Measurements from ENCODE around the gene PRR12. TPM values are rescaled to one million over a fixed set of nuclear protein-coding genes. Genes with fewer than 3 reads are reported as not detected.

The PRR12 gene
- total RNA-seq, 4 donors from 2014 or later = 13.5 to 39.6 (median 28.1) TPM

DNA sequence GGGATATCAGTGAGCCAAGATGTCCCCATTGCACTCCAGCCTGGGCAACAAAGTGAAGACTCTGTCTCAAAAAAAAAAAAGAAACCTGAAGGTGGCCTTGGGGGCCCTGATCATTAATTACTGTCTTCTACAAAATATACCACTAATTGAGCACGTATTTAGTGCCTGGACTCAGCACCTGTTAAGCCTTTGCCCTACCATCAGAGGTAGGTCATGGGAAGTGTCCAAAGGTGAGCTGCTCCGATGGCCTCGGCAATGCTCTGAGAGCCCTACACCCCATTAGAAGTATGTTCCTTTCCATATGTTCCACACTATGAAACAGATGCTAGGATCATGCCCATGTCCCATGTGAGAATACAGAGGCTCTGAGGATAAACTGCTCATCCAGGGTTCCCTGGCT lies 31.5 kb upstream of the PRR12 start:
- Histone ChIP-seq H3K4me1 (peaks cover 3 to 85% (median 23%) of the 10 kb centered on the region in 4 donors), H3K27ac (peak overlapping the region; percentile 72 to 95 (median 79)), H3K9me3 (no peaks in the 10 kb centered on the region), H3K27me3 (no peaks in the 10 kb centered on the region), H3K4me3 (peak overlapping the region in 2 of 4 donors; percentile 2 to 27), H3K36me3 (peaks cover 0 to 41% (median 0%) of the 10 kb centered on the region in 3 donors)
- no peak for TF ChIP-seq POLR2A (IDR thresholded peaks at IDR 0.05)
- TF ChIP-seq CTCF (IDR thresholded peaks at IDR 0.05) = no peak
- no peak for DNase-seq

- H3K4me1 ChIP-seq = peaks cover 3 to 85% (median 20%) of the 10 kb centered on the region in 4 donors
- no peak for DNase-seq
Observed at GRCh38 chr19:49559928-49560327, 31.1 kb upstream of the PRR12 start.

GRCh38 chr19:49560358-49560900 lies 30.6 kb upstream of the PRR12 start:
- Histone ChIP-seq H3K4me3 (peak overlapping the region in 3 of 4 donors; percentile 2 to 27 (median 13)), H3K27ac (peak overlapping the region; percentile 72 to 95 (median 79)), H3K36me3 (peaks cover 0 to 39% (median 0%) of the 10 kb centered on the region in 3 donors), H3K9me3 (no peaks in the 10 kb centered on the region), H3K27me3 (no peaks in the 10 kb centered on the region), H3K4me1 (peaks cover 3 to 85% (median 20%) of the 10 kb centered on the region in 4 donors)
- peak; percentile 55 to 75 (median 63) for DNase-seq
- TF ChIP-seq CTCF (IDR thresholded peaks at IDR 0.05) = no peak
- TF ChIP-seq POLR2A (IDR thresholded peaks at IDR 0.05) = no peak

More at GRCh38 chr19:49559928-49560327, 31.1 kb upstream of the PRR12 start:
- peak overlapping the region in 3 of 4 donors; percentile 2 to 27 (median 13) for H3K4me3 ChIP-seq
- TF ChIP-seq CTCF (IDR thresholded peaks at IDR 0.05) (no peak), POLR2A (IDR thresholded peaks at IDR 0.05) (no peak)
- peak overlapping the region; percentile 72 to 95 (median 79) for H3K27ac ChIP-seq
- H3K9me3 ChIP-seq = no peaks in the 10 kb centered on the region
- peaks cover 0 to 41% (median 0%) of the 10 kb centered on the region in 3 donors for H3K36me3 ChIP-seq
- H3K27me3 ChIP-seq = no peaks in the 10 kb centered on the region

- Histone ChIP-seq H3K4me1 (peaks cover 10 to 86% (median 23%) of the 10 kb centered on the region in 4 donors), H3K4me3 (no peak overlapping the region), H3K9me3 (no peaks in the 10 kb centered on the region), H3K36me3 (peaks cover 0 to under 1% (median 0%) of the 10 kb centered on the region in 3 donors), H3K27me3 (no peaks in the 10 kb centered on the region), H3K27ac (peak overlapping the region; percentile 40 to 64 (median 58))
- no peak for TF ChIP-seq CTCF (IDR thresholded peaks at IDR 0.05)
- TF ChIP-seq POLR2A (IDR thresholded peaks at IDR 0.05) = no peak
- no peak for DNase-seq
Observed at GRCh38 chr19:49564616-49565045, 26.4 kb upstream of the PRR12 start.

- Histone ChIP-seq H3K27ac (peak overlapping the region; percentile 40 to 64 (median 58)), H3K4me1 (peaks cover 8 to 85% (median 20%) of the 10 kb centered on the region in 4 donors), H3K36me3 (no peaks in the 10 kb centered on the region), H3K4me3 (no peak overlapping the region), H3K9me3 (no peaks in the 10 kb centered on the region), H3K27me3 (no peaks in the 10 kb centered on the region)
- peak in 1 of 3 donors; percentile 80 for DNase-seq
- TF ChIP-seq CTCF (IDR thresholded peaks at IDR 0.05) (no peak), POLR2A (IDR thresholded peaks at IDR 0.05) (no peak)
Observed at GRCh38 chr19:49565261-49565660, 25.7 kb upstream of the PRR12 start.

Data from Peyer's patch (tissue), 4 donors.